Measurements from ENCODE around the gene MARK3.

DNA sequence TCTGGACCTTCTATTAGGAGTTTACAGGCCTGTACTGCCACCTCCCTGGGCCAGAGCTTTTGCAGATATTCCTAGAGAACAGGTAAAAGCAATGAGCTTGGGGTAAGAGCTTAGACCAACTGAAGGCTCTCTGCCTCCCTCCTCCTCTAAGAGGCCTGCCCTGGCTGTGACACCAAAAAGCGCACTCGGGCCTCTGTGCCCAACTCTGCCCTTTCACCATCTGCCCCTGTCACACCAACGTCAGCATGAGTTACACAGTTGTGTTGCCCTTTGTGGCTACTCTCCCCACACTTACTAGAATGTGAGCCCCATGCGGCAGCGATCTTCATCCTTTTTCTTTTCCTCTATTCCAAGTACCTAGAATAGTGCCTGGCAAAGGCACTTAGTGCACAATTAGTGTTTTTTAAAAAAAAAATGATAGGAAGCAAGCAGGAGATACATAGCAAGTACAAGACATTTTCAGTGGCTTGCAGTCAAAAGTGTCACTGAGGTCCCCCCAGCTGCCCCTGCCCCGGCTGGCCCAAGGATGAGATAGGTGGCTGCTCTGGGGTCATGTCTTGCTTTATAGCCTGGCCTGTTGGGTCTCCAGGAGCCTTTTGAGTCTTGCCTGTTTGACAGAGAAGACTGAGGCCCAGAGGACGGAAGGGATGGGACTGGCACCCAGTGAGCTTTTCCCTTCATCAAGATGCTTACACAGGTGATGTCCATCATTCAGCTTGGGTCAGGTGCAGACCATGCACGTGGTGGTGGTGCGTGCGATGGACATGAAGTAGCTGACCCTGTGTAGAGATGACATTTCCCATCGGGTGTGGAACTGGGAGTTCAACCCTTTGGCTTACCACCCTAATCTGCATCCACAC is 124.9 kb downstream of the MARK3 start:
- TF ChIP-seq, protein P1, sequence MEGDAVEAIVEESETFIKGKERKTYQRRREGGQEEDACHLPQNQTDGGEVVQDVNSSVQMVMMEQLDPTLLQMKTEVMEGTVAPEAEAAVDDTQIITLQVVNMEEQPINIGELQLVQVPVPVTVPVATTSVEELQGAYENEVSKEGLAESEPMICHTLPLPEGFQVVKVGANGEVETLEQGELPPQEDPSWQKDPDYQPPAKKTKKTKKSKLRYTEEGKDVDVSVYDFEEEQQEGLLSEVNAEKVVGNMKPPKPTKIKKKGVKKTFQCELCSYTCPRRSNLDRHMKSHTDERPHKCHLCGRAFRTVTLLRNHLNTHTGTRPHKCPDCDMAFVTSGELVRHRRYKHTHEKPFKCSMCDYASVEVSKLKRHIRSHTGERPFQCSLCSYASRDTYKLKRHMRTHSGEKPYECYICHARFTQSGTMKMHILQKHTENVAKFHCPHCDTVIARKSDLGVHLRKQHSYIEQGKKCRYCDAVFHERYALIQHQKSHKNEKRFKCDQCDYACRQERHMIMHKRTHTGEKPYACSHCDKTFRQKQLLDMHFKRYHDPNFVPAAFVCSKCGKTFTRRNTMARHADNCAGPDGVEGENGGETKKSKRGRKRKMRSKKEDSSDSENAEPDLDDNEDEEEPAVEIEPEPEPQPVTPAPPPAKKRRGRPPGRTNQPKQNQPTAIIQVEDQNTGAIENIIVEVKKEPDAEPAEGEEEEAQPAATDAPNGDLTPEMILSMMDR (IDR thresholded peaks at IDR 0.05 in 2 of 3, conservative IDR thresholded peaks at IDR 0.05 in 1 of 3; ENCODE audit: control insufficient read depth in 2 of 3, extremely low read depth in 1 of 3, insufficient read depth in 1 of 3, low read depth in 3 of 3, low read length in 3 of 3) = no peak
- TF ChIP-seq HDGF (IDR thresholded peaks at IDR 0.05) (no peak), TAF1 (IDR thresholded peaks at IDR 0.05; ENCODE audit: borderline replicate concordance, low read depth, low read length) (no peak), POLR2AphosphoS2 (IDR thresholded peaks at IDR 0.05; ENCODE audit: low read depth, low read length) (no peak), NFIC (IDR thresholded peaks at IDR 0.05; ENCODE audit: low read depth, low read length) (no peak), EZH2 (IDR thresholded peaks at IDR 0.05; ENCODE audit: borderline replicate concordance, control insufficient read depth, low read depth, low read length) (no peak), CREM (IDR thresholded peaks at IDR 0.05; ENCODE audit: low read depth) (no peak), CBFB (IDR thresholded peaks at IDR 0.05; ENCODE audit: low read depth) (no peak), SP1 (IDR thresholded peaks at IDR 0.05; ENCODE audit: low read depth, low read length) (no peak), CHD1 (IDR thresholded peaks at IDR 0.05; ENCODE audit: low read depth, low read length) (no peak)
- TF ChIP-seq, protein P2, sequence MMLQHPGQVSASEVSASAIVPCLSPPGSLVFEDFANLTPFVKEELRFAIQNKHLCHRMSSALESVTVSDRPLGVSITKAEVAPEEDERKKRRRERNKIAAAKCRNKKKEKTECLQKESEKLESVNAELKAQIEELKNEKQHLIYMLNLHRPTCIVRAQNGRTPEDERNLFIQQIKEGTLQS (IDR thresholded peaks at IDR 0.05; ENCODE audit: borderline replicate concordance, extremely low read depth, low read depth, low read length) = no peak
- TF ChIP-seq, protein P3, sequence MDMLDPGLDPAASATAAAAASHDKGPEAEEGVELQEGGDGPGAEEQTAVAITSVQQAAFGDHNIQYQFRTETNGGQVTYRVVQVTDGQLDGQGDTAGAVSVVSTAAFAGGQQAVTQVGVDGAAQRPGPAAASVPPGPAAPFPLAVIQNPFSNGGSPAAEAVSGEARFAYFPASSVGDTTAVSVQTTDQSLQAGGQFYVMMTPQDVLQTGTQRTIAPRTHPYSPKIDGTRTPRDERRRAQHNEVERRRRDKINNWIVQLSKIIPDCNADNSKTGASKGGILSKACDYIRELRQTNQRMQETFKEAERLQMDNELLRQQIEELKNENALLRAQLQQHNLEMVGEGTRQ (IDR thresholded peaks at IDR 0.05; ENCODE audit: borderline replicate concordance, low read depth, low read length) = no peak
- TF ChIP-seq, protein P4, sequence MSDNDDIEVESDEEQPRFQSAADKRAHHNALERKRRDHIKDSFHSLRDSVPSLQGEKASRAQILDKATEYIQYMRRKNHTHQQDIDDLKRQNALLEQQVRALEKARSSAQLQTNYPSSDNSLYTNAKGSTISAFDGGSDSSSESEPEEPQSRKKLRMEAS (IDR thresholded peaks at IDR 0.05; ENCODE audit: low read depth, low read length) = no peak

Data from GM12878 (cell line).